ENCODE results near the gene QARS1.

The QARS1 gene

DNA sequence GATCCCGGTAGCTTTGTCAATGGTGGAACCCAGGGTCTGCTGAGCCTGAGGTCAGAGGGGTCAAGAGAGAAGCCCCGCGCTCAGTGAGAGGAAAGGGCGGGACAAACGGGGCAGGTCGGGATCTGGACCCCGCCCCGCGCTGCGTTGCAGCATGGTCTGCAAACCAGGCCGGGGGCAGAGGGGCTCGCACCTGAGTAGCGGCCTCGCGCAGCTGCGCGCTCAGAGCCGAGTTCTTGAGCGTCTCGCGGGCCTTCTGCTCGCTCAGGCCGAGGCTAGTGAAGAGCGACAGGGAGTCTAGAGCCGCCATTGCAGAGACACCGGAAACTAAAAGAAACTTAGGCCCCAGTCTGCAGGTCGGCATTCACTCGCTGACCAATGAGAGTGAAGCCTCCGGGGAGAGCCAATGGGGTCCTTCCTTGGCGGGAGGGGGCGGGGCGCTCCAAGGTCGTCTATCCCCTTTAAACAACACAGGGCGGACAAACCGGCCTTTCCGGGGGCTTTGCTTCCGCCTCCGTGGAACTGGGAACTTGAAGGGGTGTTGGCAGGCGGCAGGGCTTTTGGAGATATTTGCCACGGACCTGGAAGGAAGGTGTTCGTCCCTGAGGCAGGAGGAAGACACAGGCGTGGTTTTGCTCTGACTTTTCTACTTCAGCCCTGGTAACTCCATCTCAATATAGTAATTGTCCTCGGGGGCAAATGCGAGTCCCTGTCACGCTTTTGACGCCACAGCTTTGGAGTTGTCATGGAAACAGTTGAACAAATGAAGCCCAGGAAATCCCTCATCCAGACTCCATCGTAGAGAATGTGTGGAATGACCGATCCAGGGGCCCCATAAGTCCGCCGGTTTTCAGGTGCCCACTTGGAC, at the start of gene QARS1:
Gene QARS1 (minus strand): TSS at position 331 of the 865 bp plus-strand sequence. CDS start 24 bp downstream, at position 307.
- peak; percentile 64 for DNase-seq

GRCh38 chr3:49153349-49153912, 48.9 kb upstream of the QARS1 start:
- DNase-seq: no peak

GRCh38 chr3:49151610-49152009, 47.1 kb upstream of the QARS1 start:
- DNase-seq: no peak

- no peak for DNase-seq
Measured at GRCh38 chr3:49148159-49148558, 43.6 kb upstream of the QARS1 start.

DNA sequence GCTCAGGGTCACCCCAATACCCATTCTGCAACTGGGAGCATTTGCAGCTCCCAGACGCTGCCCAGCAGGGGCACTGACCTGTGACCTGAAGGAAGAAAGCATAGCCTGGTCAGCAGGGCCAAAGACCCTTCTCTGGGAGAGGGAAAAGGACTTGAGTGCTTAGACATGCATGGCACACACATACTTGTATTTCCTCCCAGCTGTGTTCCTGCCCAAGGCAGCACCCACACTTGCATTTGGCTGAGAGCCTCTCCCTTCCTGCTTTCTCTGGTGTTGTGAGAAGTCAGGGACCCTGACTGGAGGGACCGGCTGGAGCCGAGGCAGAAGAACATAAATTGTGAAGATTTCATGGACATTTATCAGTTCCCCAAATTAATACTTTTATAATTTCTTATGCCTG, 35.5 kb upstream of the QARS1 start:
- DNase-seq: no peak

GRCh38 chr3:49135499-49135898, 30.9 kb upstream of the QARS1 start:
- no peak for DNase-seq

GRCh38 chr3:49134471-49135265, 30.1 kb upstream of the QARS1 start:
- DNase-seq: no peak

- DNase-seq: peak; percentile 48
Measured at GRCh38 chr3:49133226-49133951, 28.8 kb upstream of the QARS1 start.

GRCh38 chr3:49132437-49133225, 28.1 kb upstream of the QARS1 start, which contains the start of gene LAMB2:
LAMB2 (minus strand) TSS chr3:49133050; CDS start chr3:49132867, 183 bp downstream.
- DNase-seq: peak; percentile 21

DNA sequence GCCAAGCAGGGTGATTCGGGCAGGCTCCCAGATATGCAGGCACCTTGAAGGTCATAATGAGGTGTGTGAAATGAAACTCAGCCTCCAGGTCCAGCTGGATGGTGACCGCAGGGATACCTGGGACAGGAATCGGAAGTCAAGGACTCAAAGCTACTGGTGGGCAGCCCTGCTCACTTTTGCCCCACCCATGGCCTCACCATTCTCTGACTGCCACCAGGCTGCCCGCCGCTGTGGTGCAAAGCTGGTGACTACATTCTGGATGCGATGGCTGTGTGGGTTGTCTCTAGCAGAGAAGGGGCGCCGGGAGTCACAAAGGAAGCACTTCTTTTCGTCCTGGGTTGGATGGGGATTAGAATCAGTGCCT, 27.5 kb upstream of the QARS1 start:
- DNase-seq: no peak

- DNase-seq: no peak
Measured at GRCh38 chr3:49131576-49131975, 27.0 kb upstream of the QARS1 start.

DNA sequence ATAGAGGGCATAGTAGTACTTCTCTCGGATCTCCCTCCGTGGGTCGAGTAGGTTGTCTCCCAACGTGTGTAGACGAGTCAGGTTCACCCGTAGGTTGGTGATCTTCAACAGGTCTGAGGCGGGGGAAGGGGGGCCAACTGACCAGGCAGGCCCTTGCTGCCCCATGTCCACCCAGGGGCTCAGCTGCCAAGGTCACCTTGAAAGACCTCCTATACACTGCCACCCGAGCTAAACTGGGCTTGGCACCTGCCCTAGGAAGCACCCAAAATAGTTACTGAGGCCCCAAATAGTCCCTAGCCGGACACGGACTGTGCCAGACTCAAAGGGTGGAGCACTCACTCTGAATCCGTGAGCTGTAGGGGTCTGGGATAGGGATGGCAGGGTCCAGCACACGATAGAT, 26.5 kb upstream of the QARS1 start:
- no peak for DNase-seq

GRCh38 chr3:49124991-49125670, 20.6 kb upstream of the QARS1 start:
- no peak for DNase-seq

GRCh38 chr3:49124203-49124602, 19.6 kb upstream of the QARS1 start:
- no peak for DNase-seq

- no peak for DNase-seq
Measured at GRCh38 chr3:49123687-49124086, 19.1 kb upstream of the QARS1 start.

DNA sequence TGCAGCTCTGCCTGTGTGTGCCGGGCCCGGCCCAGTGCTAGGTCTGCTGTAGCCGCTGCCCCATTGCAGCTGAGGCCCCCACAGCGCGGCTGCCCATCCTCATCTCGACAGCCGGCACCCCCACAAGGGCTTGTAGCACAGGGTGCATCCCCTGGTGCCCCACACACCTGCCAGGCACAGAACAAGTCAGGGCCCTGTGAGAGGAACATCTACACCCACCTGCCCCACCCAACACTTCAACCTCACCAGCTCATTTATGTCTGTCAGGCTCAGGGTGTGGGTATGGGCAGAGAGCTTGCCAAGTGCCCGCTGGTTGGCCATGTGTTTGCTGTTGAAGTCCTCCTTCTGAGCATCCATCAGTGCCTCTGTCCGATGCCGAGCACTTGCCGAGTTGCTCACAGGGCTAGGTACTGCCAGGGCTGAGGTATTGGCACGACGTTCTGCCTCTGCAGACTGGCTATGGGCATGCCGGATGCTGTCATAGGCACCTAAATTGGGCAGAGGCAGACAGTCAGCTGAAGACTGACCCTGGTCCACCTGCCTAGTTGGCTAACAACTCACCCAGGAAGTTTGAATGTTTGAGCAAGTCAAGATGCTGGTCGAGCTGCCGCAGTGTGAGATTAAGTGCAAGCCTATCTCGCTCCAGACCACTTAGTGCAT, 18.5 kb upstream of the QARS1 start:
- DNase-seq: no peak

DNA sequence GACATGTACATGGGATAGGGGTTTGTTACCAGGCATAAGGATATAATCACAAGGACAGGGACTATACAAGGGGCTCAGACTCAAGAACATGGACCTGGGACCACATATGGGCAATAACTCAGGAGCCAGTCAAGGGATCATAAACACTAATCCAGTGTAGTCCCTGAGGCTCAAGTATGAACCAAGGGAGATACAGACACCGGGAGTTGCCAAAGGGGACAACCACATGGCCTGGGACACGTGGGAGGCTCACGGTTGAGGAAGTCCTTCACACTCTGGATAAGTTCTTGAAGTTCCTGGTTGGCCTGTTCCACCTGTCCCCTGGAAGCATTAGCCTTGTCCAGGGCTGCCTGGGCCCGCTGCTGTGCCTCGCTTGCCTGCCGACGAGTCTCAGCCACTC, 17.9 kb upstream of the QARS1 start:
- DNase-seq: no peak

DNA sequence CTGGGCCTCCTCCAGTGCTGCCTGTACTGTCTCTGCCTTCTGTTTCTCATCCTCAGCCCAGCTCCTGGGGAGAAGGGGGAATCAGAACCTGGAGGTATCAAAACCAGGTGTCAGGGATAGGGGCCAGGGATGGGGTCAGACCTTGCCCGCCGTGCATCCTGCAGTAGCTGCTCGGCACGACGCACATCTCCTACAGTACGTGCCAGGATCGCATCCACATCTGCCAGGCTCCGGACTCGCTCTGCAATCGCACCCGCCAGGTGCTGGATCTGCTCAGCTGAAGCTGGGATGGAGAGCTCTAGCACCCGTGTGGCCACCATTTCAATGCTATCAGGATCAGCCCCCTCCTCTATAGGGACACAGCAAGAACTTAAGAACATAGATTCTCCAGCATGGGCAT, 17.5 kb upstream of the QARS1 start:
- DNase-seq: no peak

- no peak for DNase-seq
Measured at GRCh38 chr3:49121132-49121736, 16.7 kb upstream of the QARS1 start.

DNA sequence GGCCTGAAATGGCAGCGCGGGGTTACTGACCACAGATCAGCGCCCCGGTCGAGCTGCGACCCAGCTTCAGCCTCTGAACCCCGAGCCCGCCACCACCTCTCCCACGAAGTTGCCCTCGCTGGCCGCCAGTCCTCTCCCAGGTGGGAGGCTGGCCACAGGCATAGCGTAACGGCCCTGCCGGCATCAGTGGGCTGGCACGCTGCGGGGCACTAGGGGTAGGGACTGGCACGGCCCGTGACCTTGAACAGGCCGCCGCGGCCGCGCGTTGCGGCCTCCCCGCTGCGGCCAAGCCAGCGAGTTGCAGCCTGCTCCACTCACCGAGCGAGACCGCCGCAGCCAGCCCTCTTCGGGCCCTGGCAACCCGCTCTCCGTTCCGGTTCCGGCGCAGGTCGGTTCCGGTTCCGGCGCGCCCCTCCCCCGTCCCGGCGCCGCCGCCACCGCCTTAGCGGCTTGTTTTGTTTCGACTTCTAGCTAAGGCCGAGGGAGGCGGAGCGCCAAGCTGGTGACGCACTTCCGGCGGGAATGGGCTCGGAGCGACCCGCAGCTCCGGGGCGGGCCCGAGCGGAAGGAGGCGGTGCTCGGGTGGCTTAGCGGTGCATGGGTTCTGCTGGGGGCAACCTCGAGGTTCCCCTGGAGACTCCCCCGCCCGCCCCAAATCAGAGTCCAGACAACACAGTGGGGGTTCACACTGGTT, 16.0 kb upstream of the QARS1 start, which contains the start of gene USP19:
Gene USP19 (minus strand): TSS at position 386 of the 694 bp plus-strand sequence. CDS start 1,678 bp downstream, outside the sequence.
- DNase-seq: peak; percentile 74

All from GOT3 (cell line).